Fibroblast of the conjunctiva (primary cell): ENCODE results near the gene RNASEL.
"Not testable (repeated sequence)": the region's sequence is repeated elsewhere in the genome, so short reads cannot be mapped to it uniquely, and the experiment has no call there.

ENCODE experiments used
- DNase-seq: peaks from one replicate; pipeline ENCODE4 v3.0.0-alpha.2; 2010; ENCODE audit warnings: low read depth

RNASEL gene

GRCh38 chr1:182588500-182589396 is at the start of gene RNASEL:
TSS of gene RNASEL (minus strand) at chr1:182589256. CDS start at chr1:182586806, 2,450 bp downstream.
- DNase-seq, result peak; percentile 33

DNA sequence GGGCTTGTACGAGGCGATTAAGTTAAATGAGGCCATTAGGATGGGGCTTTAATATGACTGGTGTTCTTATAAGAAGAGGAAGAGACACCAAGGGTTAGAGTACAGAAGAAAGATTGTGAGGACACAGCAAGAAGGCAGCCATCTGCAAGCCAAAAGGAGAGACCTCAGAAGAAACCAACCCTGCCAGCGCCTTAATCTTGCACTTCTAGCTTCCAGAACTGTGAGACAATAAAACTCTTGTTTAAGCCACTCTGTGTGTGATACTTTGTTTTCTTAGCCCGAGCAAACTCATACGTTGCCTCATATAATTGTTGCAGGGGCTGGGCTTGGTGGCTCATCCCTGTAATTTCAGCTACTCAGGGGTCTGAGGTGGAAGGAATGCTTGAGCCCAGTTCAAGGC is 48.7 kb upstream of the RNASEL start:
- no peak for DNase-seq

GRCh38 chr1:182635871-182636270 is 46.8 kb upstream of the RNASEL start:
- no peak for DNase-seq

- DNase-seq, result no peak
These were observed 45.4 kb upstream of the RNASEL start for GRCh38 chr1:182634306-182635072.

DNA sequence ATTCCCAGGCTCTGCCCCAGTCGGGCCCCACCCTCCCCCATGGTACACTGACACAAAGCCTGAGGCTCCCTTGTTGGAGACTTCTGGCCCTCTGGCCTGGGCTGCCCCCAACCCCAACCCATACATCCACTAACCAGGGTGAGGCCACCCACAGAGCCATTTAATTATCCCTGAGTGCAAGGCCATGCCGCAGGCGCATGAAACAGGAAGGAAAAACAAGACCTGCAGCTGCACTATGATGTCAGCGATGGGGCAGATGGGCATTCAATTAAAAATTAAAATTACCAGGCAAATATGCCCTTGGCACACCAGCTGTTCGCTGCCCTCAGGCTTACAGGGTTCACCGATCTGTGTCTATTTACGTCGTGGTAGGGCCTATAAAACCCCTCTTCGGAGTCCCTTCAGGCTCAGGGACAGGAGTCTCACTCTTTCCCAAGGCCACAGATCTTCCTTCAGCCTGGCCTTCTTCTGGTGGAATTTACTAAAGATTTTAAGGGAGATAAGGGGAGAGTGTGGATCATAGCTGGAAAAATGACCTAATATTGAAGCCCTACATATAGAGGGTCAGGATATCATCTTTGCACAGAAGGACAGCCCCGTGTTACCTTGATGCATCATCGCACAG is 44.7 kb upstream of the RNASEL start:
- DNase-seq, result no peak

DNA sequence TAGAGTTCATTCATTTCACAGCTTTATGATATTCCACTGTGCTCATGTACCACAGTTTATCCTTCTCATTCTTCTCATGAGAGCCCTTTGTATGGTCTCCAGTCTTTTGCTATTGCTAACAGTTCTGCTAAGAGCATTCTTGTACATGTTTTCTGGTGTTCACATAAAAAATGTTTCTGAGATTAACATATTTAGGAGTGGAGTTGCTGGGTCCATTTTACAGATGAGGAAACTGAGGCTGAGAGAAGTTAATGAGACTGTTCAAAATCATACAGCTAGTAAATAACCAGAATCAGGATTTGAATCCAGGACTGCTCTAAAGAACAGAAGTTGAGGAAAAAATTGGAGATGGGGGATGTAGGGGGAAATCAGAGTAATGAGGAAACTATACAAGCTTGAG is 44.0 kb upstream of the RNASEL start:
- no peak for DNase-seq

GRCh38 chr1:182632441-182632857 is 43.4 kb upstream of the RNASEL start:
- not testable (repeated sequence) for DNase-seq

DNA sequence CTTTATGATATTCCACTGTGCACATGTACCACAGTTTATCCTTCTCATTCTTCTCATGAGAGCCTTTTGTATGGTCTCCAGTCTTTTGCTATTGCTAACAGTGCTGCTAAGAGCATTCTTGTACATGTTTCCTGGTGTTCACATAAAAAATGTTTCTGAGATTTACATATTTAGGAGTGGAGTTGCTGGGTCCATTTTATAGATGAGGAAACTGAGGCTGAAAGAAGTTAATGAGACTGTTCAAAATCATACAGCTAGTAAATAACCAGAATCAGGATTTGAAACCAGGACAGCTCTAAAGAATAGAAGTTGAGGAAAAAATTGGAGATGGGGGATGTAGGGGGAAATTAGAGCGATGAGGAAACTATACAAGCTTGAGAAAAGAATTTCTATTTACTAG is 42.9 kb upstream of the RNASEL start:
- DNase-seq, result no peak

DNA sequence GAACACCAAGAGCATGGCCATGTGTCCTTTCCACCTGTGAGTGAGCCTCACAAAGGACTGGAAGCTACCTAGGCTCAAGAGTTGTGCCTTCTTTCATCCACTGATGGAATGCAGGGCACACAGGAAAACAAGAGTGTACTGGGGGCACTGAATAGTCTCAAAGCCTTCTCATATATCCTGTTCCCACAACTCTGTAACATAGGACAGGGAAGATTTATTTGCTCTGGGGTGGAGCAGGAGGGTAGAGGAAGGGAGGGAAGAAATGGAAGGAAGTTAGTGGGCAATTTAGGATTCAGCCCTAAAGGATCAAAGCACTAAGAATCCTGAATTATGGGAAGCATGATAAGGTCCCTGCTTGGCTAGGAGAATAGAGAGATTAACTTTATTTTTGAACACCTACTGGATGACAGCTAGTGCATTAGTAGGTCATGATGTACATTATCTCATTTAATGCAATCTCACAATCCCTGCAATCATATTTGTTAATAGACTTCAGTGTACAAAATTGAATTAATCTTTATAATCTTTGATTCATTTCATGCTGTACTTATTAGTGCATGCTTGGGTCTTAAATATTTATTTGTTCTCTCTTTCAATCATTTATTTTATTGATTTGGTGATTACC is 42.1 kb upstream of the RNASEL start:
- DNase-seq, result no peak

GRCh38 chr1:182630586-182630985 is 41.5 kb upstream of the RNASEL start:
- DNase-seq, result no peak

- no peak for DNase-seq
These were observed 40.5 kb upstream of the RNASEL start for GRCh38 chr1:182629499-182630096.

DNA sequence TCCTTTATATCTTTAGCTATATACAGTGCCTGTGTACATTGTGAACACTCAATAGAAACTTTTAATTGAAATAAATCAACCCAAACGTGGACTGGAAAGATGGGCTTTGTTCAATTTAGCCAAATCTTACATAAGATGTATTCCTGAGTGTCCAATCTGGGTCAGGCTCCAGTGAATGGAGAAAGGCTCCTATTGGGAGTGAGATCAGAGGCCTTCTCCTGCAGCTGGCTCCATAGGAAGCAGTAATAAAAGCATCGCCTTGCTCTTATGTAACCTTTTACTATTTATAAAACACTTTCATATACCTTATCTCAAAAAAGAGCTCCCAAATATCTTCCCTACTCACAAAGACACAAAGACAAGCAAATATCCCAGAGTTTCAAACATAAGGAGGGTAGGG is 40.0 kb upstream of the RNASEL start:
- DNase-seq, result no peak

DNA sequence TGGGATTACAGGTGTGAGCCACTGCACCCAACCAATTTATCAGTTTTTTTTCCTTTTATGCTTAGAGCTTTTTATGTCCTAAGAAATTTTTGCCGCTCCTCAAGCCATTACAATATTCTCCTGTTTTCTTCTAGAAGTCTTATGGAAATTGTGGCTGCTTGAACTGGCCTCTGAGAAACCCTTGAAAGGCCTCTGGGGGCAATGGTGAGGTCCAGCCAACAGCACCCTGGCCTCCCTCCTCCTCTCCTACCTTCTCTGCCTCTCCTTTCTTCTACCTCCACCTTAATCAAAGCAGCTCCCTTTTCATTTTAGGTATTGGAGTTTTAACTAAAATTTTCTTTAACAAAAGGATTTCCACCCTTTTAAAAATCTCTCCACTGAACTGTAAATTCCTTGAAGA is 39.6 kb upstream of the RNASEL start:
- no peak for DNase-seq

DNA sequence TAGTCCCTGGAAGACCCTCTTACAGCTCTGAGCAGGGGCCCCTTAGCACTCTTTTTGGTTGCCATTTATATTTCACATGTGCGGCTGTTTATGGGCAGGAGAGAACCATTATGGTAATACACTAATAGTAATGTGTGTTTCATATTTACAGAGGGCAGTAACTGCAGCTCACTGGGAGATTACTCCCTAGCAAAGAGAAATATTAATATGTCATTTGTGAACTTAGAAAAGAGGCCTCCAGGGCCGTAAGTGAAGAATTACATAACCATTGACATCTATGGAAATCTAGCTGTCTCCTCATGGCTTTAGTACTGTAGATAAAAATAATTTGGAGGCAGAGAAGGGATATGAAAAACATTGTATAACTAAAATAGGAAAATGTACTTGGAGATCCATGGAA is 38.6 kb upstream of the RNASEL start:
- no peak for DNase-seq

DNA sequence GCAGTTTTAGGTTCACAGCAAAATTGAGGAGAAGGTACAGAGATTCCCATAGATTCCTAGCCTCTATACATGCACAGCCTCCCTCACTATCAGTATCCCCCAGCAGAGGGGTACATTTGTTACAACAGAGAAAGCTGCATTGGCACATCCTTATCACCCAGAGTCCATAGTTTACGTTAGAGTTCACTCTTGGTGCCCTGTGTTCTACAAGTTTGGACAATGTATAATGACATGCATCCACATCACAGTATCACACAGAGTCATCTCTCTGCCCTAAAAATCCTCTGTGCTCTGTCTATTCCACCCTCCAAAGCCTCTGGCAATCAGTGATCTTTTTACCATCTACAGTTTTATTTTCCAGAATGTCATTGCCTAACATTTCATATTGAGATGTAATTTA is 37.5 kb upstream of the RNASEL start:
- no peak for DNase-seq

- no peak for DNase-seq
These were observed 36.9 kb upstream of the RNASEL start for GRCh38 chr1:182625719-182626504.

GRCh38 chr1:182625024-182625423 is 36.0 kb upstream of the RNASEL start:
- no peak for DNase-seq

DNA sequence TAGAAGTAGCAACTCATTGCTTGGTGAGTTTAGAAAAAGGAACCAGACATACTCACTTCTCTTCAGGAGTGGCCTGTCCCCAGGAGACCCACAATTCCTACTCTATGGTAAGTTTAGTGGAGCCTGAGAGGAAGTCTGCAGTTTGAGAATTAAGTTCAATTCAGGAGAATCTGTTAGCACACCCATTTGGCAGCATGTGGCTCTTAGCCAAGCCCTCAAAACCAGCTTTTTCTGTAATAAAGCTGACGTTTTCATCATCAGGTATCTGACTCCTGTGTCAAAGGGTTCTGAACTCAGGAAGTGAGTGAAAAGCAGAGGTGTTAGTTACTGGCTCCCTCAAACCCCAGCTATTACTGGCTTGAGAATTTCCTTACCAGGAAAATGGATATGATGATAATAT is 35.5 kb upstream of the RNASEL start:
- DNase-seq, result no peak

DNA sequence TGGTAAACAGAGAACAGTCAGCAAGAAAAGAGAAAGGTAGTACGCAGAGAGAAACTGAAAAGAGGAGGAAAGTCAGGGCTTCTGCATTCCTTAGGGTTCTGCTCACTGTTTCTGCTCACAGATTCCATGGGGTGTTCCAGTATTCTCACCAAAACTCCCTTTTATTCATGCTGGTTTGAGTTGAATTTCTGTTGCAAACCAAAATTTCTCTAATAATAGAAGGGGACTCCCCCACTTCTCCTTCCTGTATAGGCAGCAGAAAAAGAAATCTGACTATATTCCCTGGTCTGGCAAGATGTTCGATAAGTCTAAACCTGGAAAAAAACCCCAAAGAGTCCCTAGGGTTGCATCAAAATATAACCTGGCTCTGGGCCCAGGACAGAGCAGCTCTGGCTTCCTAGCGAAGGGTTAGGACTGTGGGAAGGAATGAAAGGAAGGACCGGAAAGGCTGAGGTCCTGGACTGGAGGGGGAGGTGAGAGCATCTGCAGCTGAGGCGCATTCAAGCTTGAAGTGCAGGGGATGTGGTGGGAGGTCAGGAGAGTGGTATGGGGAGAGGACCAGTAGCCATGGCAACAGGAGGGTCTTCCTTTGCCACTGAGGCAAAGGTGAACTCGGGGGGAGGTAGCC is 34.0 kb upstream of the RNASEL start:
- no peak for DNase-seq

DNA sequence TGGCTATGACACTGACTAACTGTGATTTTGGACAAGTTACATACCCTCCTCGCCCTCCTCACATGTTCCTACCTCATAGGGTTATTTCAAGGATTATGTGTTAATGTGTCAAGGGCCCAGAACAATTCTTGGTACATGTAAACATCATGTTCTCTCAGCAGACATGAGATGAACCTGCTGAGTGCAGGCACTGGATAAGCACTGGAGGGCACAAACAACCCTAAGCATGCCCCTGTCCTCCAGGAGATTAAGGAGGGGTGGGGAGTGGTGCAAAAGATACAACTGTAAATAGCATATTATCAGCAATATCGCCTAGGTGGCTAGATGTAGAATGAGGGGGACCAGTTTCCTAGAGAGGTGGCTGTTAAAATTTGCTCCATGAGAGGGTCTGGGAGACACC is 32.9 kb upstream of the RNASEL start:
- no peak for DNase-seq
